RWPE2 (cell line): Measurements from ENCODE around the gene ZNF473.

Experiments used
- ATAC-seq: fragments of 200-7000 bp; cut with Tn5 transposase; 3 replicates; pipeline ENCODE4 v1.9.1; 2021; ENCODE audit warnings: low read depth
- DNase-seq: peaks from one replicate; pipeline ENCODE4 v3.0.0-alpha.2; 2020; ENCODE audit warnings: low spot score
- H3K27ac ChIP-seq: fragments of 450-650 bp; 2 replicates; pipeline ENCODE4 v1.5.1; 2017; ENCODE audit warnings: mild to moderate bottlenecking; ENCODE audit not compliant: poor library complexity, severe bottlenecking
- H3K27me3 ChIP-seq: fragments of 250-450 bp; sonication (Bioruptor Pico); 2 replicates; pipeline ENCODE4 v1.5.1; 2021; ENCODE audit warnings: mild to moderate bottlenecking, moderate library complexity; ENCODE audit not compliant: insufficient read depth, poor library complexity, severe bottlenecking
- H3K36me3 ChIP-seq: fragments of 250-450 bp; sonication (Bioruptor Pico); 2 replicates; pipeline ENCODE4 v1.5.1; 2020; ENCODE audit warnings: low read depth, mild to moderate bottlenecking, moderate library complexity
- H3K4me1 ChIP-seq: fragments of 250-450 bp; sonication (Bioruptor Pico); 2 replicates; pipeline ENCODE4 v1.5.1; 2021; ENCODE audit warnings: mild to moderate bottlenecking, moderate library complexity; ENCODE audit not compliant: insufficient read depth, poor library complexity, severe bottlenecking
- H3K4me3 ChIP-seq: fragments of 250-450 bp; sonication (Bioruptor Pico); 2 replicates; pipeline ENCODE4 v1.5.1; 2021; ENCODE audit warnings: mild to moderate bottlenecking, moderate library complexity; ENCODE audit not compliant: severe bottlenecking
- H3K9me3 ChIP-seq: fragments of 250-450 bp; sonication (Bioruptor Pico); 2 replicates; pipeline ENCODE4 v1.5.1; 2021; ENCODE audit warnings: mild to moderate bottlenecking, moderate library complexity; ENCODE audit not compliant: severe bottlenecking
- CTCF ChIP-seq: fragments of 450-650 bp; IDR thresholded peaks from one replicate; pipeline ENCODE4 v1.5.1; 2017; ENCODE audit warnings: mild to moderate bottlenecking, moderate library complexity; ENCODE audit not compliant: poor library complexity, severe bottlenecking

The ZNF473 gene

GRCh38 chr19:50024719-50025021, 1.1 kb upstream of the ZNF473 start:
- TF ChIP-seq CTCF = no peak
- DNase-seq (no peak), ATAC-seq (no peak; the same call in 2 of the 3 replicates)
- no peaks in the 10 kb centered on the region for H3K27me3 ChIP-seq
- H3K36me3 ChIP-seq = peaks cover 10% of the 10 kb centered on the region; the same call in 1 of the 2 replicates
- no peaks in the 10 kb centered on the region for H3K4me1 ChIP-seq
- peak overlapping the region; percentile 24 for H3K27ac ChIP-seq
- no peaks in the 10 kb centered on the region for H3K9me3 ChIP-seq
- H3K4me3 ChIP-seq = peak overlapping the region; percentile 79

- ATAC-seq = peak; percentile 86
- peak; percentile 99 for DNase-seq
- Histone ChIP-seq H3K4me1 (no peaks in the 10 kb centered on the region), H3K27me3 (no peaks in the 10 kb centered on the region), H3K27ac (peak within 1 kb of the TSS; percentile 24), H3K9me3 (no peaks in the 10 kb centered on the region), H3K36me3 (peaks cover 15% of the 10 kb centered on the region), H3K4me3 (peak within 1 kb of the TSS; percentile 79)
- no peak for TF ChIP-seq CTCF
These were observed 597 bp upstream of the ZNF473 start, which contains the start of gene VRK3 for GRCh38 chr19:50025022-50025793. Gene VRK3 (minus strand): TSS chr19:50025372. CDS start chr19:50016162, 9,210 bp downstream.

DNA sequence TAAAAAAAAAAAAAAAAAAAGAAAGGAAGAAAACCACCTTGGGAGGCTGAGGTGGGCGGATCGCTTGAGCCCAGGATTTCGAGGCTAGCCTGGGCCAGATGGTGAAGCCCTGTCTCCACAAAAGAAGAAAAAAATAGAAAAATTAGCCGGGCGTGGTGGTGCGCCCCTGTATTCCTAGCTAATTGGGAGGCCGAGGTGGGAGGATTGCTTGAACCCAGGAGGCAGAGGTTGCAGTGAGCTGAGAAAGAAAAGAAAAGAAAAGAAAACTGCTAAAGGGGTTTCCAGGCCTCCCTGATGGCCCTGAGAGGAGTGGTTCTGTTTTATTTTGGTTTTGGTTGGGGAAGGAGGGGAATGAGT, 723 bp downstream of the ZNF473 start:
- DNase-seq (no peak), ATAC-seq (no peak)
- H3K4me3 ChIP-seq = peak overlapping the region; percentile 79
- H3K27ac ChIP-seq = peak overlapping the region; percentile 7
- TF ChIP-seq CTCF = no peak
- H3K27me3 ChIP-seq = no peaks in the 10 kb centered on the region
- H3K4me1 ChIP-seq = no peaks in the 10 kb centered on the region
- peaks cover 26% of the 10 kb centered on the region for H3K36me3 ChIP-seq
- no peaks in the 10 kb centered on the region for H3K9me3 ChIP-seq

DNA sequence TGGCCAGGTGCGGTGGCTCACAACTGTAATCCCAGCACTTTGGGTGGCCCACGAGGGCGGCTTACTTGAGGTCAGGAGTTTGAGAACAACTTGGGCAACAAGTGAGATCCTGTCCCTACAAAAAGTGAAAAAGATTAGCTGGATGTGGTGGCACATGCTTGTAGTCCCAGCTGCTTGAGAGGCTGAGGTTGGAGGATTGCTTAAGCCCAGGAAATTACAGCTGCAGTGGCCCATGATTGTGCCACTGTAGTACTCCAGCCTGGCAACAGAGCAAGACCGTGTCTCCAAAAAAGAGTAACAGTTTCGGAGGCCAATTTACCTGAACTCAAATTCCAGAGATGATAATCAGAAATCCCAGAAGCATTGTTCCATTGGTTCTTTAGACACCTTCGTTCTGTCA, 4.4 kb downstream of the ZNF473 start:
- H3K4me1 ChIP-seq = no peaks in the 10 kb centered on the region
- H3K4me3 ChIP-seq = no peak overlapping the region
- H3K27ac ChIP-seq = no peak overlapping the region
- peaks cover 61% of the 10 kb centered on the region for H3K36me3 ChIP-seq
- ATAC-seq (no peak), DNase-seq (no peak)
- TF ChIP-seq CTCF = no peak
- no peaks in the 10 kb centered on the region for H3K9me3 ChIP-seq
- no peaks in the 10 kb centered on the region for H3K27me3 ChIP-seq

DNA sequence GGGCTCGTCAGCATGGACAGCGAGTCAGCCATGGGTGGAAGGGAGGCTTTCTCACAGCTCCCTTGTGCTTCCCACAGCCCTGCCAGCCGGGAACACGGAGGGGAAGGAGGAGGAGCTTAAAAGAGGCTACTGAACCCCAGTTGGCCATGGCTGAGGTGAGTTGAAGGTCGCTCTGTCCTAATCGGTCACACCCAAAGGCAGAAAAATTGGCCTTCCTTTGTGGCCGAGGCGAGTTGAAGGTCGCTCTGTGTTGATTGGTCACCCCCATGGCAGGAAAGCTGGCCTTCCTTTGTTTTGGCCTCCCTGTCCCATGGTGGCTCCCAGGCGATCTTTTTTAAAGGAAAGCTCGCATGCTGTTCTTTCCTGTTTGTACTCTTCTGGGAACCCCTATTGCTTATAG, 5.1 kb downstream of the ZNF473 start:
- H3K27me3 ChIP-seq = no peaks in the 10 kb centered on the region
- H3K4me1 ChIP-seq = no peaks in the 10 kb centered on the region
- DNase-seq = no peak
- H3K9me3 ChIP-seq = no peaks in the 10 kb centered on the region
- H3K27ac ChIP-seq = no peak overlapping the region
- no peak for ATAC-seq
- no peak for TF ChIP-seq CTCF
- H3K4me3 ChIP-seq = no peak overlapping the region
- H3K36me3 ChIP-seq = peaks cover 63% of the 10 kb centered on the region
